Tibial nerve (tissue), 4 donors: ENCODE measurements around the gene SLC7A10.

Source experiments
- EP300 ChIP-seq, 2 donors: sonication (generic); formaldehyde crosslinking; IDR thresholded peaks; one replicate each; pipeline ENCODE4 v1.6.1; 2017; ENCODE audit warnings: antibody characterized with exemption in 2 of 2, mild to moderate bottlenecking in 1 of 2
- POLR2A ChIP-seq, 2 donors: fragments of 450-650 bp; IDR thresholded peaks; one replicate each; pipeline ENCODE4 v1.6.1; 2017; ENCODE audit warnings: antibody characterized with exemption in 2 of 2, mild to moderate bottlenecking in 2 of 2, moderate library complexity in 2 of 2
- TF ChIP-seq, protein P1 (sequence below), 5 experiments: fragments of 200-600 bp in 3 of 5; fragments of 450-650 bp in 2 of 5; sonication (generic) in 3 of 5; IDR thresholded peaks; one replicate each; pipeline ENCODE4 v1.5.1; 2016 to 2019; ENCODE audit warnings: antibody characterized with exemption in 5 of 5, mild to moderate bottlenecking in 3 of 5, moderate library complexity in 2 of 5

DNA sequence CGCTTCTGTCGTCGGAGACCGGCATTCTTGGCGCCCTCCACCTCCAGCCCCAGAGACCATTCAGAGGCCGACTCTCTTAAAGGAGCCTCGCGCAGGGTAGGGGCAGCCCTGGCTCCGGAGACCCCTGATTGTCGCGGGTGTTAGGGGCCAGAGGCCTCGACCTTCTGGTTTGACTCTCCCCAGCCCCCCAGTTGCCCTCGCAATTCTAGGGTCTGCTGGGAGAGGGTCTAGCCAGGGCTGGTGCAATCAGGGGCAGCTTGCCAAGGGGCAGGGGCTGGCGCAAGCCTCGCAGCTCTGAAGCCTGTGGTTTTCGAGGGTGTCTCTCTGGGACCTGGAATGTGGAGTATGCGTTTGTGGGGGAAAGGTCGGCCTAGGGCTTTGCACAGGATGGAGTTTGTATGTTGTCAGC, 1.6 kb upstream of the SLC7A10 start:
- TF ChIP-seq, protein P1, sequence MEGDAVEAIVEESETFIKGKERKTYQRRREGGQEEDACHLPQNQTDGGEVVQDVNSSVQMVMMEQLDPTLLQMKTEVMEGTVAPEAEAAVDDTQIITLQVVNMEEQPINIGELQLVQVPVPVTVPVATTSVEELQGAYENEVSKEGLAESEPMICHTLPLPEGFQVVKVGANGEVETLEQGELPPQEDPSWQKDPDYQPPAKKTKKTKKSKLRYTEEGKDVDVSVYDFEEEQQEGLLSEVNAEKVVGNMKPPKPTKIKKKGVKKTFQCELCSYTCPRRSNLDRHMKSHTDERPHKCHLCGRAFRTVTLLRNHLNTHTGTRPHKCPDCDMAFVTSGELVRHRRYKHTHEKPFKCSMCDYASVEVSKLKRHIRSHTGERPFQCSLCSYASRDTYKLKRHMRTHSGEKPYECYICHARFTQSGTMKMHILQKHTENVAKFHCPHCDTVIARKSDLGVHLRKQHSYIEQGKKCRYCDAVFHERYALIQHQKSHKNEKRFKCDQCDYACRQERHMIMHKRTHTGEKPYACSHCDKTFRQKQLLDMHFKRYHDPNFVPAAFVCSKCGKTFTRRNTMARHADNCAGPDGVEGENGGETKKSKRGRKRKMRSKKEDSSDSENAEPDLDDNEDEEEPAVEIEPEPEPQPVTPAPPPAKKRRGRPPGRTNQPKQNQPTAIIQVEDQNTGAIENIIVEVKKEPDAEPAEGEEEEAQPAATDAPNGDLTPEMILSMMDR (IDR thresholded peaks at IDR 0.05) = no peak
- TF ChIP-seq EP300 (IDR thresholded peaks at IDR 0.05) = no peak
- TF ChIP-seq POLR2A (IDR thresholded peaks at IDR 0.05) = no peak
